HG02610 (cell line): ENCODE data around the gene STPG4.

Experiments
- ATAC-seq: cut with Tn5 transposase; IDR thresholded peaks from one replicate; pipeline ENCODE4 v1.9.1; 2021; ENCODE audit warnings: mild to moderate bottlenecking, moderate library complexity; ENCODE audit not compliant: unreplicated experiment

STPG4 gene

DNA sequence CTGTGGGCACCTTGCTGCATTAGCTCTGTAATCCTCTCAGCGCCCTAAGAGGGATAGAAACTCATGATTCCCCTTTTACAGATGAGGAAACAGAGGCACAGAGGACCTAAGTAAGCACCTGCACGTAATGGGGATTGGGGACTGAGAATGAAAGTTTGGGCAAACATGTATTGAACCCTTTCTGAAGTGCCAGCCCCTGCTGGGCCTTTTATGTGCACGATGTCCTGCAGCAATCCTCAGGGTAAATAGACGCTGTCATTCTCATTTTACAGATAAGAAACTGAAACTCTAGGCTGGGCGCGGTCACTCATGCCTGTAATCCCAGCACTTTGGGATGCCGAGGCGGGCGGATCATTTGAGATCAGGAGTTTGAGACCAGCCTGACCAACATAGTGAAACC lies 117.4 kb downstream of the STPG4 start:
- no peak for ATAC-seq
